B cell (primary cell): ENCODE data around the gene CCM2. TPM values are rescaled to one million over a fixed set of nuclear protein-coding genes. Genes with fewer than 3 reads are reported as not detected.

ENCODE experiments used
- ATAC-seq: fragments of 200-7000 bp; cut with Tn5 transposase; one replicate; pipeline ENCODE4 v1.10.0; 2021; ENCODE audit warnings: low read depth, mild to moderate bottlenecking, moderate number of reproducible peaks, moderate library complexity
- CTCF ChIA-PET: fragments of 350-600 bp; sonication (Branson Sonifier 250); formaldehyde crosslinking; loops from one replicate; lab custom pipeline; 2021; ENCODE audit warnings: antibody characterized with exemption, inconsistent platforms; lab: Charles Lee
- POLR2A ChIA-PET: fragments of 350-600 bp; sonication (Branson Sonifier 250); formaldehyde crosslinking; loops from one replicate; lab custom pipeline; 2021; ENCODE audit warnings: antibody characterized with exemption; lab: Charles Lee
- DNase-seq: peaks from one replicate; pipeline ENCODE4 v3.0.0; 2013
- H2AFZ ChIP-seq: 2 replicates; pipeline ENCODE4 v1.6.1; 2012; ENCODE audit warnings: mild to moderate bottlenecking, low read depth, low read length; ENCODE audit not compliant: insufficient read depth, poor library complexity, severe bottlenecking
- H3K27ac ChIP-seq, 2 donors: 1 replicate in 1 of 2; 2 replicates in 1 of 2; pipeline ENCODE4 v1.5.1; 2012 to 2013; ENCODE audit warnings: low read length in 2 of 2, mild to moderate bottlenecking in 2 of 2, moderate library complexity in 1 of 2
- H3K27me3 ChIP-seq, 4 experiments: fragments of 200-600 bp in 1 of 4; sonication (generic) in 1 of 4; replicated peaks in 1 of 4; 1 replicate in 2 of 4; 2 replicates in 2 of 4; pipeline versions ENCODE4 v1.6.1 to v1.7.0; 2013 to 2016; ENCODE audit warnings: low read length in 3 of 4, mild to moderate bottlenecking in 2 of 4, mixed read lengths in 1 of 4, moderate library complexity in 1 of 4; ENCODE audit not compliant: insufficient read depth in 4 of 4, control insufficient read depth in 3 of 4; ENCODE audit errors: control extremely low read depth in 1 of 4
- H3K36me3 ChIP-seq, 2 experiments: replicated peaks in 1 of 2; 1 replicate in 1 of 2; 2 replicates in 1 of 2; pipeline versions ENCODE4 v1.6.1 to v1.7.1; 2013; ENCODE audit warnings: low read length in 1 of 2; ENCODE audit not compliant: insufficient read depth in 2 of 2, control insufficient read depth in 1 of 2; ENCODE audit errors: control extremely low read depth in 1 of 2, extremely low read depth in 1 of 2
- H3K4me1 ChIP-seq, 2 donors: fragments of 200-600 bp in 1 of 2; sonication (generic) in 1 of 2; 1 replicate in 1 of 2; 2 replicates in 1 of 2; pipeline versions ENCODE4 v1.5.1 to v1.6.1; 2013 to 2017; ENCODE audit warnings: low read length in 2 of 2; ENCODE audit not compliant: control insufficient read depth in 2 of 2, insufficient read depth in 2 of 2
- H3K4me2 ChIP-seq: replicated peaks from 2 replicates; pipeline ENCODE3; 2012; ENCODE audit warnings: mild to moderate bottlenecking, low read depth, low read length; ENCODE audit not compliant: poor library complexity, severe bottlenecking
- H3K4me3 ChIP-seq, 5 experiments: fragments of 200-600 bp in 1 of 5; sonication (generic) in 1 of 5; 1 replicate in 3 of 5; 2 replicates in 2 of 5; pipeline versions ENCODE4 v1.5.1 to v1.7.0; 2011 to 2016; ENCODE audit warnings: low read length in 4 of 5, mild to moderate bottlenecking in 4 of 5, low read depth in 2 of 5, control low read depth in 1 of 5, moderate library complexity in 1 of 5; ENCODE audit not compliant: insufficient read depth in 1 of 5; ENCODE audit errors: control extremely low read depth in 1 of 5, extremely low read depth in 1 of 5
- H3K79me2 ChIP-seq: fragments of 200-600 bp; sonication (generic); one replicate; pipeline ENCODE4 v1.6.0; 2016; ENCODE audit warnings: low read length; ENCODE audit not compliant: control insufficient read depth, insufficient read depth
- H3K9ac ChIP-seq: fragments of 200-600 bp; sonication (generic); 2 replicates; pipeline ENCODE4 v1.6.1; 2017; ENCODE audit warnings: mild to moderate bottlenecking, low read length, moderate library complexity
- H3K9me3 ChIP-seq, 3 donors: one replicate each; pipeline versions ENCODE4 v1.6.1 to v1.7.1; 2013; ENCODE audit warnings: low read length in 2 of 3; ENCODE audit not compliant: control insufficient read depth in 2 of 3, insufficient read depth in 1 of 3; ENCODE audit errors: control extremely low read depth in 1 of 3
- H4K20me1 ChIP-seq: 2 replicates; pipeline ENCODE4 v1.6.0; 2012; ENCODE audit warnings: mild to moderate bottlenecking, low read length; ENCODE audit not compliant: insufficient read depth, control insufficient read depth, poor library complexity, severe bottlenecking
- H3K27ac Mint-ChIP-seq: one replicate; pipeline ENCODE4 v1.8.0; 2021; ENCODE audit warnings: mixed read lengths
- H3K27me3 Mint-ChIP-seq: one replicate; pipeline ENCODE4 v1.8.0; 2021; ENCODE audit warnings: mixed read lengths
- H3K4me1 Mint-ChIP-seq: one replicate; pipeline ENCODE4 v1.8.0; 2021; ENCODE audit warnings: mixed read lengths
- H3K4me3 Mint-ChIP-seq: one replicate; pipeline ENCODE4 v1.8.0; 2021; ENCODE audit warnings: mixed read lengths
- H3K9me3 Mint-ChIP-seq: one replicate; pipeline ENCODE4 v1.8.0; 2022; ENCODE audit warnings: mixed read lengths; ENCODE audit not compliant: insufficient read depth
- CTCF ChIP-seq: fragments of 200-600 bp; IDR thresholded peaks from one replicate; pipeline ENCODE4 v1.8.0; 2022; ENCODE audit warnings: antibody characterized with exemption, mild to moderate bottlenecking
- EZH2 ChIP-seq: IDR thresholded peaks from 2 replicates; pipeline ENCODE4 v1.6.1; 2012; ENCODE audit warnings: borderline replicate concordance, low read depth, mild to moderate bottlenecking, moderate library complexity, low read length; ENCODE audit not compliant: insufficient read depth, poor library complexity, severe bottlenecking
- WGBS: methylation state at CpG from one replicate; pipeline ENCODE4 v1.1.5; 2013; ENCODE audit warnings: missing lambda C conversion rate; ENCODE audit not compliant: insufficient coverage; 5-methylcytosine and 5-hydroxymethylcytosine counted together
- intact Hi-C: fragments of 100-400 bp; cut with micrococcal nuclease; formaldehyde crosslinking; loops from one replicate; pipeline ENCODE4 v1.10.0; 2022
- polyA plus RNA-seq: library from polyadenylated mRNA; depleted of rRNA; stranded (reverse); fragments of >200 nt; gene quantifications from 2 replicates; pipeline ENCODE4 v1.2.3, GENCODE V29; 2012
- total RNA-seq, 2 donors: library from RNA; stranded (reverse); fragments of 120-200 nt in 1 of 2; gene quantifications; 1 replicate in 1 of 2; 2 replicates in 1 of 2; pipeline versions ENCODE4 v1.2.3 to v1.2.4, GENCODE V29; 2013 to 2022

Gene CCM2
- total and polyA plus RNA-seq, 2 donors (not counting 1 experiment from before 2014, with no cell fraction given), result 150 to 201 TPM

GRCh38 chr7:45069444-45070253 lies 69.6 kb downstream of the CCM2 start:
- Histone ChIP-seq H4K20me1 (peaks cover 100% of the 10 kb centered on the region), H2AFZ (no peak overlapping the region), H3K36me3 (peaks cover 0 to 98% of the 10 kb centered on the region in 2 experiments), H3K4me2 (no peak overlapping the region), H3K9me3 (no peaks in the 10 kb centered on the region), H3K4me3 (no peak overlapping the region), H3K4me1 (peaks cover 5 to 10% of the 10 kb centered on the region in 2 donors), H3K79me2 (peaks cover 57% of the 10 kb centered on the region), H3K9ac (no peak overlapping the region), H3K27ac (no peak overlapping the region), H3K27me3 (no peaks in the 10 kb centered on the region)
- H3K4me3 Mint-ChIP-seq, result no peak overlapping the region
- H3K27ac Mint-ChIP-seq, result no peak overlapping the region
- no peaks in the 10 kb centered on the region for H3K27me3 Mint-ChIP-seq
- H3K4me1 Mint-ChIP-seq, result peaks cover 10% of the 10 kb centered on the region
- 93% methylated on average over 15 of the region's 15 CpGs for WGBS
- H3K9me3 Mint-ChIP-seq, result no peaks in the 10 kb centered on the region
- TF ChIP-seq EZH2 (no peak), CTCF (no peak)
- intact Hi-C loops, result loop anchor here (10.0 kb wide), 1 partner anchor 65 kb away; the partner anchor contains the start of gene CCM2
- no peak for ATAC-seq
- ChIA-PET POLR2A (no interaction called here), CTCF (interaction anchor here (0.9 to 1.2 kb wide), 2 partner anchors 67 to 96 kb away, joined by 4 to 5 read pairs; no protein-coding TSS in a partner anchor)
- DNase-seq, result no peak

DNA sequence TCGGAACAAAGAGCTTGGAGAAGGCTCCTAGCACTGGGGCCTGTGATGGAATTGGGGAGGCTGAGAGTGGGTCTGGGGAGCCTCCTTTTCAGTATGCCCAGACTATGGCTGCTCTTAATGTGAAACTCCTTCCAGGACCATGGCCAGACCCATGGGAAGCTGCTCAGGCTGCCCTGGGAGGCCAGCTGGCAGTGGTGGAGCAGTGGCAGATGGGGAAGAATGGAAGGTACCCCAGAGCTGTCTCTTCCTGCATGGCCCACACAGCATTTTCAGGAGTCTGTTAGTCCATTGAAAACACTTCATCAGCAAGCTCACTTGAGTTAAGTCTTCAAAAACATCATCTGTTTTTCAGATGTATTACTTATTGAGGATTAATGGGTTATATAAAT lies 70.2 kb downstream of the CCM2 start:
- TF ChIP-seq CTCF (no peak), EZH2 (no peak)
- Histone ChIP-seq H3K27ac (no peak overlapping the region), H3K79me2 (peaks cover 51% of the 10 kb centered on the region), H2AFZ (no peak overlapping the region), H3K4me1 (peaks cover 5 to 10% of the 10 kb centered on the region in 2 donors), H3K9ac (no peak overlapping the region), H3K27me3 (no peaks in the 10 kb centered on the region), H3K4me2 (no peak overlapping the region), H3K36me3 (peaks cover 0 to 98% of the 10 kb centered on the region in 2 experiments), H4K20me1 (peaks cover 100% of the 10 kb centered on the region), H3K9me3 (no peaks in the 10 kb centered on the region), H3K4me3 (no peak overlapping the region)
- no peak overlapping the region for H3K4me3 Mint-ChIP-seq
- POLR2A ChIA-PET, result no interaction called here
- ATAC-seq, result no peak
- H3K4me1 Mint-ChIP-seq, result peaks cover 10% of the 10 kb centered on the region
- no peaks in the 10 kb centered on the region for H3K27me3 Mint-ChIP-seq
- CTCF ChIA-PET, result no interaction called here
- DNase-seq, result no peak
- no peak overlapping the region for H3K27ac Mint-ChIP-seq
- no peaks in the 10 kb centered on the region for H3K9me3 Mint-ChIP-seq
- no CpG with 5 or more reads among the region's 1 CpG for WGBS
- intact Hi-C loops, result no loop called here
